Ovary (tissue), 9 donors: ENCODE data around the gene CDC42SE2. TPM values are rescaled to one million over a fixed set of nuclear protein-coding genes. Genes with fewer than 3 reads are reported as not detected.

Source experiments
- DNase-seq, 5 donors: peaks; one replicate each; pipeline ENCODE4 v3.0.0-alpha.2; 2019 to 2020
- H3K27ac ChIP-seq, 2 donors: fragments of 200-600 bp; one replicate each; pipeline versions ENCODE4 v1.5.1 to v1.8.0; 2019 to 2022
- H3K27me3 ChIP-seq: fragments of 200-600 bp; one replicate; pipeline ENCODE4 v1.8.0; 2022
- H3K36me3 ChIP-seq: fragments of 200-600 bp; sonication (generic); one replicate; pipeline ENCODE4 v1.5.1; 2019
- H3K4me1 ChIP-seq: one replicate; pipeline ENCODE4 v1.8.1; 2013; ENCODE audit warnings: mild to moderate bottlenecking, moderate library complexity; ENCODE audit not compliant: insufficient read depth
- H3K4me3 ChIP-seq: fragments of 200-600 bp; sonication (generic); one replicate; pipeline ENCODE4 v1.5.1; 2017
- H3K9me3 ChIP-seq, 2 donors: fragments of 200-600 bp in 1 of 2; sonication (generic) in 1 of 2; one replicate each; pipeline versions ENCODE4 v1.5.1 to v1.8.1; 2013 to 2019; ENCODE audit warnings: mild to moderate bottlenecking in 1 of 2, moderate library complexity in 1 of 2
- CTCF ChIP-seq, 3 donors: fragments of 450-650 bp in 2 of 3; fragments of 200-600 bp in 1 of 3; IDR thresholded peaks; one replicate each; pipeline versions ENCODE4 v1.5.1 to v1.8.0; 2016 to 2022; ENCODE audit warnings: antibody characterized with exemption in 3 of 3, mild to moderate bottlenecking in 1 of 3
- EP300 ChIP-seq: sonication (generic); formaldehyde crosslinking; IDR thresholded peaks from one replicate; pipeline ENCODE4 v1.6.1; 2017; ENCODE audit warnings: antibody characterized with exemption
- POLR2A ChIP-seq: fragments of 450-650 bp; IDR thresholded peaks from one replicate; pipeline ENCODE4 v1.6.1; 2017; ENCODE audit warnings: antibody characterized with exemption, mild to moderate bottlenecking, moderate library complexity
- WGBS, 3 donors: extraction: QIAGEN DNeasy Blood & Tissue Kit in 1 of 3; methylation state at CpG; one replicate each; pipeline versions ENCODE4 v1.1.5 to v1.1.7; 2013 to 2017; 5-methylcytosine and 5-hydroxymethylcytosine counted together
- intact Hi-C, 4 donors: fragments of 100-400 bp; cut with DNase I; formaldehyde crosslinking; loops; one replicate each; pipeline versions ENCODE4 v1.11.0 to v1.15.1; 2022 to 2023
- polyA plus RNA-seq, 2 donors: library from polyadenylated mRNA; stranded (reverse); fragments of 200-250 nt in 1 of 2; fragments of 350-450 nt in 1 of 2; fragmentation: Illumina TruSeq in 1 of 2; extraction: RNeasy Lipid Tissue Mini Kit (QIAGEN cat#74804) in 1 of 2; gene quantifications; one replicate each; pipeline ENCODE4 v1.2.3, GENCODE V29; 2013 to 2014
- total RNA-seq, 7 donors: library from RNA; depleted of rRNA in 2 of 7; stranded (reverse); fragments of >200 nt in 2 of 7; fragmentation: NEBNext Ultra II Directional in 3 of 7; extraction: Animal tissue kit (Norgen Biotek cat#: 25700) in 3 of 7; gene quantifications; one replicate each; pipeline versions ENCODE4 v1.1.0 to v1.2.4, GENCODE V29; 2016 to 2023
- donor health status: DM: no; HTN: no; CAD: no; lungs with moderate emphysema.
- donor health status: DM: no; HTN: no; CAD: no.
- donor health status: Bipolar disorder and iron deficiency.
- donor health status: DM: yes; HTN: yes; CAD: no.
- donor health status: DM: no; HTN: no; CAD: no.
- donor health status: DM: yes; HTN: yes; CAD: no.

CDC42SE2 gene
- total and polyA plus RNA-seq, 9 donors: 18.0 to 37.6 (median 23.7) TPM

GRCh38 chr5:131316026-131316425 lies 52.2 kb downstream of the CDC42SE2 start:
- TF ChIP-seq EP300 (no peak), CTCF (IDR thresholded peaks at IDR 0.05) (no peak), POLR2A (no peak)
- H3K9me3 ChIP-seq: no peaks in the 10 kb centered on the region
- H3K4me3 ChIP-seq: no peak overlapping the region
- H3K27me3 ChIP-seq: no peaks in the 10 kb centered on the region
- H3K36me3 ChIP-seq: no peaks in the 10 kb centered on the region
- H3K27ac ChIP-seq: no peak overlapping the region
- 86 to 95% (median 94%) methylated on average over 2 of the region's 2 CpGs for WGBS, 3 donors
- H3K4me1 ChIP-seq: peaks cover 1% of the 10 kb centered on the region
- DNase-seq: no peak
- intact Hi-C loops: no loop called here

GRCh38 chr5:131316822-131317221 lies 53.0 kb downstream of the CDC42SE2 start:
- Histone ChIP-seq H3K27me3 (no peaks in the 10 kb centered on the region), H3K36me3 (no peaks in the 10 kb centered on the region), H3K4me1 (peaks cover 1% of the 10 kb centered on the region), H3K27ac (no peak overlapping the region), H3K9me3 (no peaks in the 10 kb centered on the region), H3K4me3 (no peak overlapping the region)
- no peak for DNase-seq
- intact Hi-C loops: no loop called here
- TF ChIP-seq EP300 (no peak), POLR2A (no peak), CTCF (IDR thresholded peaks at IDR 0.05) (no peak)
- WGBS, 3 donors: 95 to 98% (median 98%) methylated on average over 2 of the region's 2 CpGs

- Histone ChIP-seq H3K36me3 (no peaks in the 10 kb centered on the region), H3K4me1 (peaks cover 1% of the 10 kb centered on the region), H3K9me3 (no peaks in the 10 kb centered on the region), H3K4me3 (no peak overlapping the region), H3K27me3 (no peaks in the 10 kb centered on the region), H3K27ac (no peak overlapping the region)
- TF ChIP-seq CTCF (IDR thresholded peaks at IDR 0.05) (no peak), POLR2A (no peak), EP300 (no peak)
- DNase-seq: no peak
- intact Hi-C loops: no loop called here
Measured at GRCh38 chr5:131318455-131318854, 54.6 kb downstream of the CDC42SE2 start.

- H3K4me3 ChIP-seq: no peak overlapping the region
- H3K36me3 ChIP-seq: no peaks in the 10 kb centered on the region
- no peaks in the 10 kb centered on the region for H3K27me3 ChIP-seq
- H3K9me3 ChIP-seq: no peaks in the 10 kb centered on the region
- intact Hi-C loops: no loop called here
- TF ChIP-seq EP300: no peak
- TF ChIP-seq CTCF (IDR thresholded peaks at IDR 0.05): no peak
- no peak for TF ChIP-seq POLR2A
- 43 to 45% (median 45%) methylated on average over 2 of the region's 2 CpGs for WGBS, 3 donors
- H3K4me1 ChIP-seq: peaks cover 1% of the 10 kb centered on the region
- no peak for DNase-seq
- H3K27ac ChIP-seq: no peak overlapping the region
Measured at GRCh38 chr5:131321066-131321465, 57.2 kb downstream of the CDC42SE2 start.

- no peaks in the 10 kb centered on the region for H3K36me3 ChIP-seq
- H3K9me3 ChIP-seq: no peaks in the 10 kb centered on the region
- intact Hi-C loops: no loop called here
- H3K4me3 ChIP-seq: no peak overlapping the region
- WGBS, 3 donors: 83 to 89% (median 87%) methylated on average over 4 of the region's 4 CpGs
- H3K27me3 ChIP-seq: no peaks in the 10 kb centered on the region
- TF ChIP-seq CTCF (IDR thresholded peaks at IDR 0.05): no peak
- TF ChIP-seq POLR2A: no peak
- TF ChIP-seq EP300: no peak
- H3K27ac ChIP-seq: no peak overlapping the region
- no peak for DNase-seq
- H3K4me1 ChIP-seq: peaks cover 3% of the 10 kb centered on the region
Measured at GRCh38 chr5:131322926-131323325, 59.1 kb downstream of the CDC42SE2 start.
